ENCODE data around the gene WDFY2. TPM values are rescaled to one million over a fixed set of nuclear protein-coding genes. Genes with fewer than 3 reads are reported as not detected.
"Not testable (repeated sequence)": the region's sequence is repeated elsewhere in the genome, so short reads cannot be mapped to it uniquely, and the experiment has no call there.

The WDFY2 gene
- polyA plus RNA-seq, 3 donors = 6.5 to 40.1 (median 9.1) TPM

DNA sequence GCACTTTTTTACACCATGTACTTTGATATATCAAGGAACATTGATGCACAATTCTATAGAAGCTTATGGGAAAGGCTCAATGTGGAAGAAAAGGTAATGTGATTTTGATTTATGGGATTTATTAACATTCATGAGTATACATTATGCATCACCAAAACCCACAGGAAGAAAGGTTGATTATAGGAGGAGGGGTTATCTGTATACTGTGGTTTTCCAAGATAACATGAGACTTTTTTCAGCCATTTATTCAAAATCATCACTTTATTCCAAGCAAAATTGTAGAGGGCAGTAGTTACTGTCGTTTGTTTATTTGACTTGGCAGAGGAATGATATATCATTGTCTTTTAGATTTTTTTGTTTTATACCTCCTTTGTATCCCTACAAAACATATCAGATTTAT, 54.9 kb downstream of the WDFY2 start:
- TF ChIP-seq, protein P1, sequence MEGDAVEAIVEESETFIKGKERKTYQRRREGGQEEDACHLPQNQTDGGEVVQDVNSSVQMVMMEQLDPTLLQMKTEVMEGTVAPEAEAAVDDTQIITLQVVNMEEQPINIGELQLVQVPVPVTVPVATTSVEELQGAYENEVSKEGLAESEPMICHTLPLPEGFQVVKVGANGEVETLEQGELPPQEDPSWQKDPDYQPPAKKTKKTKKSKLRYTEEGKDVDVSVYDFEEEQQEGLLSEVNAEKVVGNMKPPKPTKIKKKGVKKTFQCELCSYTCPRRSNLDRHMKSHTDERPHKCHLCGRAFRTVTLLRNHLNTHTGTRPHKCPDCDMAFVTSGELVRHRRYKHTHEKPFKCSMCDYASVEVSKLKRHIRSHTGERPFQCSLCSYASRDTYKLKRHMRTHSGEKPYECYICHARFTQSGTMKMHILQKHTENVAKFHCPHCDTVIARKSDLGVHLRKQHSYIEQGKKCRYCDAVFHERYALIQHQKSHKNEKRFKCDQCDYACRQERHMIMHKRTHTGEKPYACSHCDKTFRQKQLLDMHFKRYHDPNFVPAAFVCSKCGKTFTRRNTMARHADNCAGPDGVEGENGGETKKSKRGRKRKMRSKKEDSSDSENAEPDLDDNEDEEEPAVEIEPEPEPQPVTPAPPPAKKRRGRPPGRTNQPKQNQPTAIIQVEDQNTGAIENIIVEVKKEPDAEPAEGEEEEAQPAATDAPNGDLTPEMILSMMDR (IDR thresholded peaks at IDR 0.05) = no peak
- Histone ChIP-seq H3K9ac (ENCODE audit: insufficient read depth, low read length, poor library complexity, severe bottlenecking) (no peak overlapping the region), H3K27ac (ENCODE audit: low read depth in 1 of 2, low read length in 2 of 2) (peak overlapping the region in 1 of 2 donors; percentile 17), H3K4me2 (replicated peaks; ENCODE audit: extremely low read depth, low read length, poor library complexity, severe bottlenecking) (no peak overlapping the region), H2AFZ (ENCODE audit: insufficient read depth, low read depth, low read length, poor library complexity, severe bottlenecking) (no peak overlapping the region), H3K9me3 (replicated peaks in 1 of 2; ENCODE audit: control insufficient read depth in 1 of 2, insufficient read depth in 1 of 2, low read length in 2 of 2) (no peaks in the 10 kb centered on the region), H3K79me2 (ENCODE audit: insufficient read depth, low read length) (peaks cover 99% of the 10 kb centered on the region), H3K4me1 (ENCODE audit: control insufficient read depth in 1 of 2, insufficient read depth in 2 of 2, low read length in 2 of 2) (peaks cover 33 to 36% of the 10 kb centered on the region in 2 donors), H3K4me3 (replicated peaks in 1 of 3; ENCODE audit: low read depth in 2 of 3, low read length in 3 of 3) (no peak overlapping the region), H3K27me3 (ENCODE audit: control insufficient read depth in 2 of 2, insufficient read depth in 2 of 2, low read length in 2 of 2) (no peaks in the 10 kb centered on the region), H4K20me1 (ENCODE audit: insufficient read depth, low read length) (peaks cover 75% of the 10 kb centered on the region), H3K36me3 (replicated peaks in 1 of 2; ENCODE audit: control insufficient read depth in 1 of 2, insufficient read depth in 2 of 2, low read length in 2 of 2) (no peaks in the 10 kb centered on the region)
- no peaks in the 10 kb centered on the region for H3K27me3 Mint-ChIP-seq (ENCODE audit: low read depth in 3 of 3)
- peak overlapping the region in 3 of 7 donors; percentile 4 to 69 (median 43) for H3K27ac Mint-ChIP-seq
- H3K4me1 Mint-ChIP-seq = peaks cover 49% of the 10 kb centered on the region
- no peak for DNase-seq
- H3K36me3 Mint-ChIP-seq = peaks cover 0 to 12% of the 10 kb centered on the region in 2 donors
- intact Hi-C loops (cut with micrococcal nuclease) = loop anchor here in 1 of 2 donors (10.0 kb wide), 1 partner anchor 166 kb away; the partner anchor contains the start of gene DHRS12
- H3K4me3 Mint-ChIP-seq = no peak overlapping the region
- no peaks in the 10 kb centered on the region for H3K9me3 Mint-ChIP-seq
- WGBS (ENCODE audit: insufficient coverage) = no CpG with 5 or more reads among the region's 1 CpG

DNA sequence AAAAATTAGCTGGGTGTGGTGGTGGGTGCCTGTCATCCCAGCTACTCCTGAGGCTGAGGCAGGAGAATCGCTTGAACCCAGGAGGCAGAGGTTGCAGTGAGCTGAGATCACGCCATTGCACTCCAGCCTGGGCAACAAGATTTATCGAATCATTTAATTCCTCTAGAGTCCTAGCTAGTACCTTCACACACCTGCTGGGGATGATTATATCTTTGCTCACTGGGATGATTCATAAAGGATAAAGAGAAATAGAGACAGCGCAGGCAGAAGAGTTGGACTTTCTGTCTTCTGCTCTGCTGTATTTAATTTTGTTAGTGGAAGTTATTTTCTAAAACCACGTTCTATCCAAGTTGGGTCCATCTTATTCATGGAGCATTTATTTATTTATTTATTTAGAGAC, 56.4 kb downstream of the WDFY2 start:
- H3K79me2 ChIP-seq (ENCODE audit: insufficient read depth, low read length) = peaks cover 99% of the 10 kb centered on the region
- Mint-ChIP-seq H3K27ac (peak overlapping the region in 4 of 7 donors; percentile 19 to 63 (median 44)), H3K36me3 (peaks cover 1 to 13% of the 10 kb centered on the region in 2 donors), H3K4me1 (peaks cover 52% of the 10 kb centered on the region)
- no CpG with 5 or more reads among the region's 5 CpGs for WGBS (ENCODE audit: insufficient coverage)
- not testable (repeated sequence) for H2AFZ ChIP-seq (ENCODE audit: insufficient read depth, low read depth, low read length, poor library complexity, severe bottlenecking); H3K9ac ChIP-seq (ENCODE audit: insufficient read depth, low read length, poor library complexity, severe bottlenecking); H3K9me3 Mint-ChIP-seq; DNase-seq; H3K4me2 ChIP-seq (replicated peaks; ENCODE audit: extremely low read depth, low read length, poor library complexity, severe bottlenecking); H3K36me3 ChIP-seq (replicated peaks in 1 of 2; ENCODE audit: control insufficient read depth in 1 of 2, insufficient read depth in 2 of 2, low read length in 2 of 2); H3K27me3 Mint-ChIP-seq (ENCODE audit: low read depth in 3 of 3); H3K27me3 ChIP-seq (ENCODE audit: control insufficient read depth in 2 of 2, insufficient read depth in 2 of 2, low read length in 2 of 2); H3K4me3 ChIP-seq (replicated peaks in 1 of 3; ENCODE audit: low read depth in 2 of 3, low read length in 3 of 3); H3K4me3 Mint-ChIP-seq; H3K27ac ChIP-seq (ENCODE audit: low read depth in 1 of 2, low read length in 2 of 2); H3K9me3 ChIP-seq (replicated peaks in 1 of 2; ENCODE audit: control insufficient read depth in 1 of 2, insufficient read depth in 1 of 2, low read length in 2 of 2)
- H3K4me1 ChIP-seq (ENCODE audit: control insufficient read depth in 1 of 2, insufficient read depth in 2 of 2, low read length in 2 of 2) = peaks cover 36 to 40% of the 10 kb centered on the region in 2 donors
- intact Hi-C loops (cut with micrococcal nuclease) = loop anchor here in 1 of 2 donors (5.0 kb wide), 1 partner anchor 43 kb away; no protein-coding TSS in a partner anchor
- H4K20me1 ChIP-seq (ENCODE audit: insufficient read depth, low read length) = peaks cover 63% of the 10 kb centered on the region
